Measurements from ENCODE around the gene NFAM1.

DNA sequence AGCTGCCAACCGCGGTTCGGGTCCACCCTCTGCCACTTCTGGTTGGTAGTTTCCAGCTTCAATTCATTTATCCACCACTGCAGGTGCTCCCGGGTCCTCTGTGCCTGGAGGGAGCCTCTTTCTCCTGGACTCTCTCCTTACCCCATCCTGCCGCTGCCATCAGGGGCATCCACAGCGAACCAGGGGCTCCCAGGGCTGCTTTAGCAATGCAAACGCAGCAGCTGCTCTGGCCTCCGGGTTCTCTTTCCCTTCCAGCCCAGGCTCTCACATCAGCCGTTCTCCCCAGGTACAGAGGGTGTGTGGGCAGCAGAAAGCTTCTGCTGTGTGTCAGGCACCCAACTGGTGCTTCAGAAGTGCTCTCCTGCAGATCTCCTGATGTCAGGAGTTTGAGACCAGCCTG is 27.9 kb downstream of the NFAM1 start:
- TF ChIP-seq CTCF (conservative IDR thresholded peaks at IDR 0.05 in 1 of 2, IDR thresholded peaks at IDR 0.05 in 1 of 2; ENCODE audit: extremely low read depth in 1 of 2, insufficient read depth in 1 of 2, low read depth in 1 of 2, low read length in 2 of 2), result no peak
- no peak for TF ChIP-seq EZH2 (IDR thresholded peaks at IDR 0.05; ENCODE audit: borderline replicate concordance, low read length)

All from mammary epithelial cell (primary cell).